Prostate gland (tissue), 2 donors: ENCODE measurements around the gene DCC.

ENCODE experiments used
- CTCF ChIP-seq, 4 experiments: fragments of 200-600 bp in 2 of 4; fragments of 450-650 bp in 2 of 4; sonication (generic) in 2 of 4; IDR thresholded peaks; 1 replicate in 3 of 4; 2 replicates in 1 of 4; pipeline ENCODE4 v1.5.1; 2016 to 2019; ENCODE audit warnings: antibody characterized with exemption in 4 of 4, mild to moderate bottlenecking in 2 of 4, moderate library complexity in 2 of 4
- POLR2A ChIP-seq: fragments of 450-650 bp; IDR thresholded peaks from one replicate; pipeline ENCODE4 v1.6.1; 2016; ENCODE audit warnings: antibody characterized with exemption, mild to moderate bottlenecking
- POLR2AphosphoS5 ChIP-seq: sonication (generic); formaldehyde crosslinking; IDR thresholded peaks from one replicate; pipeline ENCODE4 v1.6.1; 2017; ENCODE audit warnings: antibody characterized with exemption

- TF ChIP-seq CTCF (IDR thresholded peaks at IDR 0.05) (no peak), POLR2A (no peak), POLR2AphosphoS5 (no peak)
Observed at GRCh38 chr18:53324353-53324752, 984.4 kb downstream of the DCC start.
